Hypothalamus (tissue), 51 donors: ENCODE data around the gene CGAS.
A peak's percentile ranks its signal among the peaks of the same experiment; 100 is the strongest.
"Not testable (repeated sequence)": the region's sequence is repeated elsewhere in the genome, so short reads cannot be mapped to it uniquely, and the experiment has no call there.

Experiments used
- DNase-seq, 51 donors: peaks; one replicate each; lab custom pipeline; 2025; lab: John Stamatoyannopoulos, UW

The CGAS gene

GRCh38 chr6:73400656-73401055, 51.4 kb downstream of the CGAS start:
- DNase-seq, result no peak

- no peak for DNase-seq
Measured at GRCh38 chr6:73395875-73396274, 56.2 kb downstream of the CGAS start.

DNA sequence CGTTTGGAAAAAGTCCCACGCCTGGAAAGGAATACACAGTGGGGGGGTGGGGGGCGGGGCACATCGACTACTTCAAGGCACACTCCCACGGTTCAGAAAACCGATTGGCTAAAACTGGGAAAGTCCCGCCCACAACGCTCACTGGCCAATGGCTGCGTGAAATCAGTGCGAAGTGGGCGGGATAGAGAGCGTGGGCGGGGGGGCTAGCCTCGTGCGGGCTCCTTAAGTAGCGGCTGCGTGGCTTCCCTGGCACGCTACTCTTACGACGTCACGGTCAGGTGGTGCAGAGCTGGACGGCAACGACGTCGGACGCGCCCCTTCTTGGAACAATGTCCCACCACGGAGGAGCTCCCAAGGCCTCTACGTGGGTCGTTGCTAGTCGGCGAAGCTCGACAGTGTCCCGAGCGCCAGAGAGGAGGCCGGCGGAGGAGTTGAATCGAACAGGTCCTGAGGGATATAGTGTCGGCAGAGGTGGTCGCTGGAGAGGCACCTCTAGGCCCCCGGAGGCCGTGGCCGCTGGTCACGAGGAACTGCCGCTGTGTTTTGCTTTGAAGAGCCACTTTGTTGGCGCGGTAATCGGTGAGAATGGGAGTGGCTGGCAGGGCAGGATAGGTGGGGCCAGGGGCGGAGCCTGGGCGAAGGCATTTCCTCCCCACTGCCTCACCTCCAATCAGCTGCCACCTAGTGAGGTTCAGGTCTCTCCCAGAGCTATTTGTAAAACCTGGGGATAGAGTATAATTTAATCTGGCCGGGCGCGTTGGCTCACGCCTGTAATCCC, 57.3 kb downstream of the CGAS start, which contains the start of gene DDX43:
Gene DDX43 (plus strand): TSS at position 252 of the 778 bp plus-strand sequence. CDS start 78 bp downstream, at position 330.
- DNase-seq, result peak in 9 of 51 donors; percentile 4 to 56 (median 7)

GRCh38 chr6:73393278-73393677, 58.8 kb downstream of the CGAS start:
- no peak for DNase-seq

DNA sequence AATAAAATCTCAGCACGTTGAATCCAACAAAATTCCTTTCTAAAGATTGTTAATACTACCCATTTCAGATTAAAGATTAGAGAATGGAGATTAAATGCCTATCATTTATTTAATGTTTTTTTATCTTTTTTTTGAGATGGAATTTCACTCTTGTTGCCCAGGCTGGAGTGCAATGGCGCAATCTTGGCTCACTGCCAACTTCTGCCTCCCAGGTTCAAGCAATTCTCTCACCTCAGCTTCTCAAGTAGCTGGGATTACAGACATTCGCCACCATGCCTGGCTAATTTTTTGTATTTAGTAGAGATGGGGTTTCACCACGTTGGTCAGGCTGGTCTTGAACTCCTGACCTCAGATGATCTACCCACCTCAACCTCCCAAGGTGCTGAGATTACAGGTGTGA, 59.9 kb downstream of the CGAS start:
- not testable (repeated sequence) for DNase-seq

- no peak for DNase-seq
Measured at GRCh38 chr6:73391675-73392074, 60.4 kb downstream of the CGAS start.

GRCh38 chr6:73389854-73390253, 62.2 kb downstream of the CGAS start:
- no peak for DNase-seq

DNA sequence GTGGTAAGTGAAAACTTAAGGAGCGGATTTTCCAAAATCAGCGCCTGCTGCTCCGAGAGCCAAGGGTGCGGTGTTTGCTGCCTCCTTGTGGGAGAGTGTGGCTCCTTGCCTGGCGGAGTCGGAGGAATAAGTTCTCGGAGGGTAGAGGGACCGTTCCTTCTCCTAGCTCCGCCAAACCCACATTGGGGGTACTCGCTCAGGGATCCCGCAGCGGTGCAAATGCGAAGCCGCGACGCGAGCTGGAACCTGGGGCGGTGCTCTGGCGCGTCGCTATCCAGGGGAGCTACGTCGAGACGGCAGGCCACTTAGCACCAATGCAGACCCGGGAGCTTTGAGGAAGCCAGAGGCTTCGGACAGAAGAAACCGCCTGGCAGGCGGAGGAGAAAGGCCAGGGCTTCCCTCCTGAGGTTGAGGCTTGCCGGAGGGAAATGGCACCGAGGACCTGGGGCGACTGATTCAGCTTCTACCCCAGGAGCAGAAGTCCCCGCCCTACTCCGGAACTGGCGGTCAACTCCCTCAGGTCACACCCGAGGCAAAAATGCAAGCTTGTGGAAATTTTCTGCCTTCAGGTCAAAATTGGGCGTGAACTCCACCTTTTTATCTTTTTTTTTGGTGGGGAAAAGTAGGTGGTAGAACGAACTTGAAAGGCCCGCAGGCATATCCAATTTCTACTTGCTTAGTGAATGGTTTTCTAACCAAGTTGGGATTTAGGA, 63.1 kb downstream of the CGAS start:
- peak in 24 of 51 donors; percentile 1 to 45 (median 12) for DNase-seq

DNA sequence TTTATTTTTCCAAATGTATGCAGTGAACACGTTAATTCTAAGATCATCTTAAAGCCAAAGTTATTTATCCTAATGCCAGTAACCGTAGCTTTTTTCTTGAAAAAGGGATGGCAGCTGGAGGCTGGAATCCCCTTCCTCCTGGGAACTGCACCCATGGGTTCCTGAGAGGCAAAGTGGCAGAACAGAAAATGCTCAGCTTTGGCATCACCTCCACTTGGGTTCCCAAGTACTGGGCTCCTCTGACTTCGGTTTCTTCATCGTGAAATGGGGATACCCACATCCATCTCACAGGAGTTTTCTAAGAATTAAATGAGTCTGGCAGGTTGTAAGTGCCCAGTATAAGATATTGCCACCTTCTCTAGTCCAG, 63.7 kb downstream of the CGAS start:
- no peak for DNase-seq

- DNase-seq, result no peak
Measured at GRCh38 chr6:73382462-73383113, 69.5 kb downstream of the CGAS start.

GRCh38 chr6:73381531-73381930, 70.6 kb downstream of the CGAS start:
- not testable (repeated sequence) for DNase-seq

DNA sequence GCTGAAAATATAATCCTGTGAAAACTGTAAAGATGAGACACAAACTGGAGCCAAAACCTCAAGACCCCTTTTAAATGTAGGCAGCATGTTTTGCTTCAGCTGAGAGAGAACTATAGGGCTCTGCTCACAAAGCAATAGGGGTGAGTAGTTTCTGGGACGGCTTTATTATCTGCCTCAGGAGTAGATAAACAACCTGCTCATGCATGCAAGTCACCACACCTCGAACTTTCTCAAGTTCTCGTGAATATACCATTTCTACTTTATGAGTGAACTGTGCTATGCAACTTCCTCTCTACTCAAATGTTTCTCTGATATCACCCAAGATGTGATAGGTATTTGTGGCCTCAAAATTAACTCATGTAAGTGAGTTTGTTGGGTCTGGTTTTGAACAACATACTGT, 74.9 kb downstream of the CGAS start:
- no peak for DNase-seq

GRCh38 chr6:73375216-73375615, 76.9 kb downstream of the CGAS start:
- DNase-seq, result no peak
